GM21360 (cell line): ENCODE data around the gene C3orf18.
"Not testable (repeated sequence)": the region's sequence is repeated elsewhere in the genome, so short reads cannot be mapped to it uniquely, and the experiment has no call there.

Experiments used
- ATAC-seq: cut with Tn5 transposase; IDR thresholded peaks from one replicate; pipeline ENCODE4 v1.9.1; 2021; ENCODE audit warnings: mild to moderate bottlenecking, moderate library complexity; ENCODE audit not compliant: unreplicated experiment

Gene C3orf18

DNA sequence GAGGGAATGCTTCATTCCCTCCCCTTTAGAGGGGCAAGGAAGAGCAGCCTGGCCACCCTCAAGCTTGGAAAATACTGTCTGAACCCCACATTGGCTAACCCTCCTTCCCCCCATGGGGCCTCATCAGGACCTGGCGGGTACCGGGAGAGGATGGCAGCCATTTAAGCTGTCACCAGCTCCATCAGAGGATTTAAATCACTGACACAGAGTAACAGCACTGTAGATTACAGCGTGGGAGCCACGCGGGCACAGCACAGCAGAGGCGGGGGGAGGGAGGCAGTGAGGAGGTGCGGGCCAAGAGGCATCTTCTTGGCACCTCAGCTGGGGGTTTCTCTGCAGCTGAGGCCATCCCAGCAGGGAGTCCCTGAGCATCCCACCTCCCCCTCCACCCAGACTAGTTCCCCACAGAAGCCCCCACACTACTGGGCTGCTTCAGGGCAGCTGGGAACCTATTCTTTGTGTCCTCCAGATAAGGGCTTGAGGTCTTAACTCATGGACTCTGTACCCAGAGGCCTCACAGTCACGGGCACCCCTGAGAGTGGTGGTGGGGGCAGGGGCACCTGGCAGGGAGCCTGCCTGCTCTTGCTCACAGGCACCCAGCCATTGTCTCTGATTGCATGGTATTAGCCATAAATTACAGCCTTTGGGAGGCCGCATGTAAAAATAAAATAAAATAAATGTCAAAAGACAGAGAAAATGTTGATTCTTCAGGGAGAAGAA is 42.2 kb downstream of the C3orf18 start:
- ATAC-seq = no peak

DNA sequence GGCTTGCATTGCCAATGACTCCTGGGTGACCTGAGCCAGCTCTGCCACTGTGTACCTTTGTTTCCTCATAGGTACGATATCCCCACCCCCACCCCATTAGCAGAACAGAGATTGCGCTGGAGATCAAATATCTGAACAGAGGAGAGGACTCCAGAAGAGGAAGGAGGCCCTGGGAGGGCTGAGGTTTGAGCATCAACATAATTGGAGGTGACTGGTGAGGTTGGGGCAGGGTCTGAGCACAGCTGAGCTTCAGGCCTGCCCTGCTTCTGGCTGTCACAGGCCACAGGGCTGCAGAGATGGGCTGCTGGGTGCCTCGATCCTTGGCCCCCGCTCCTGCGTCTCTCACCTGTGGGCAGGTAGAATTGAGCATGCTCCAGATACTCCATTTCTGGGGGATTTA is 42.8 kb downstream of the C3orf18 start:
- ATAC-seq = no peak

DNA sequence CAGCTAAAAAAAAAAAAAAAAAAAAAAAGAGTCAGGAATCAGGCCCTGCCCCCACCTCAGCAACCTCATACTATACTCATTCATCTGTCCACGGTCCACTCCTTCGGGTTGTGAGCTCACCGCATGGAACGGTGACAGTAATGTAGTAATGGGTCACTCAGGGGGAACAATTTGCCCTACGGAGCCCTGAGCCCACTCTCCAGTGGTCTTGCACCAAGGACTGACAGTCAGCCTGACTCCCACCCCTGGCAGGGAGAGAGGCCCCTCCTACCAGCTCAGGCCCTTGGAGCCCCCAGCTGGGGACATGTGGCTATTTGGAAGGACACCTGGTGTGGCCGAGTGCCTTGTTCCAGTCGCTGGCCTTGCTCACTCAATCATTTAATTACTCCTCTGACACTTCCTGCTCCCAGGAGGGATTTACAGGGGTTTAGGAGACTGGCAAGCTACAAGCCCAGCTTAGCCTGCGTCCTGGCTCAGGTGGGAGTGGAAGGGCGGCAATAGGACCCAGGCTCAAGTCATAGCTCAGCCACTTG is 44.2 kb downstream of the C3orf18 start:
- ATAC-seq = no peak

DNA sequence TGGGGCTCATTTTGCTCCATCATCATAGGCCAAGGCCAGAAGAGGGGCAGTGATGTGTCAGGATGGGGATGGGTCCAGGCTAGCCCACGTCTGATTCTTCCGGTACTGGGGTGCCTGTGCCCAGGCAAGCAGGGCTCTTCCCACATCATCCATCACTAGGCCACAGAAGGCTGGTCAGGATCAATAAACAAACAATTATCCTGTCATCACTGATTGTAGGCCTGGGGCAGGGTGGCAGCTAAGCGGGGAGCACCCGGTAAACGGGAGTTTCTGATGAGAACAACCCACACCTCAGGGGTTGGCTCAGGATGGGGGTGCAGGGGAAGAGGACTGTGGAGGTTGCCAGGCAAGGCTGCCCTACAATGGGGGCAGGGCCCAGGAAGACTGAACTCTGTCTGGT is 46.0 kb downstream of the C3orf18 start:
- no peak for ATAC-seq

DNA sequence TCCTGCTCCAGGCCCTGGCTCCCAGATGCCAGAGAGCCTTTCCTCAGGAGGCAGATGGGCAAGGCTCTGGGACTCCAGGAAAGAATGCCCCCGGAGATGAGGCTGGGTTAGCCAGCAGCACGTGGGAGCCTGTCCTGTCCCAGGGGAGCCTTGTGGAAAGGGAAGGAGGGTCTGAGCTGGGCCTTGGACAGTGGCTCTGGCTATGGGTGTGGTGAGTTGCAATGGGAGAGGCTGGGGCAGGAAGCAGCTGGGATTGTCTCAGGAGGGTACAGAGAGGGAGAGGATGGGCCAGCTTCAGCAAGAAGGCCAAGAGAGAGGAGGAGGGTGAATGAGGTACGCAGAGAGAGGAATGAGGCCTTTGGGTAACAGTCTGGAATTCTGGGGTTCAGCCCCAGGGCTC is 46.7 kb downstream of the C3orf18 start:
- ATAC-seq = no peak

DNA sequence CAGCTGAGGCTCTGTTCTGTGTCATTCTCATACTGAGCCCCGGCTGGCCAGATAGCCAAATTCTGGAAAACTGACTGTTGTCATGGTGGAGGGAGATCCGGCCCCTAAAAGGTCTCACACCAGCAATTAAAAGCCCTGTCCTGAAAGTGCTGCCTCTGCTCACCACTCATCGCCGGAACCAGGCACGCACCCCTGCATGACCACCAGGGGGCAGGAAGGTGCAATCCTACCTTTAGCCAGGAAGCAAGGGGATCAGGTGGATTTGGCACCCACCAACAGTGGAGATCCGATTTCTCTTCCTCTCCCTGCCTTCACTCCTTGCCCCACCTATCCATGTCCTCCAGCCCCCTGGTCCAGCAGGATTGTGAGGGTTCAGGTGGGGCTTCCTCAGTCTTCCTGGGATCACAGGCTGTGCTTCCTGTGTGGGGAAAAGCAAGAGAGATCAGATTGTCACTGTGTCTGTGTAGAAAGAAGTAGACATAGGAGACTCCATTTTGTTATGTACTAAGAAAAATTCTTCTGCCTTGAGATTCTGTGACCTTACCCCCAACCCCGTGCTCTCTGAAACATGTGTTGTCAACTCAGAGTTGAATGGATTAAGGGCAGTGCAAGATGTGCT is 48.0 kb downstream of the C3orf18 start:
- ATAC-seq = no peak

DNA sequence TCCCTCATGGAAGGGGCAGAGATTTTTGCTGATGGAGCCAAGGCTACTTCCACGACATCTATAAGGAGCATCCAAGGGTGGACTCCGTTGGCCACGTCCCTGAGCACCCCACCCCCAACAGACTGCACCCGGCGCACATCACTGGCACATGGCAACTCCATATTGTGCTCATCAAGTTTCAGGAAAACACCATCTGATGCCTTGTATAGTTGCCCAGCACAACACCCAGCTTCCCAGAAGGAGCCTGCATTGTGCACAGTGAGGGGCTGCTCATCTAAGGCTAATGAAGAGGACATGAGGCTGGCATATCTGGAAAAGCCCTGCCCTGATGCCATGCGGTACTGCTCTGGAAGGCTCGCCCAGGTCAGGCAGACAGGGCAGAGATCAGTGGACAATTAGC is 49.1 kb downstream of the C3orf18 start:
- ATAC-seq = no peak

DNA sequence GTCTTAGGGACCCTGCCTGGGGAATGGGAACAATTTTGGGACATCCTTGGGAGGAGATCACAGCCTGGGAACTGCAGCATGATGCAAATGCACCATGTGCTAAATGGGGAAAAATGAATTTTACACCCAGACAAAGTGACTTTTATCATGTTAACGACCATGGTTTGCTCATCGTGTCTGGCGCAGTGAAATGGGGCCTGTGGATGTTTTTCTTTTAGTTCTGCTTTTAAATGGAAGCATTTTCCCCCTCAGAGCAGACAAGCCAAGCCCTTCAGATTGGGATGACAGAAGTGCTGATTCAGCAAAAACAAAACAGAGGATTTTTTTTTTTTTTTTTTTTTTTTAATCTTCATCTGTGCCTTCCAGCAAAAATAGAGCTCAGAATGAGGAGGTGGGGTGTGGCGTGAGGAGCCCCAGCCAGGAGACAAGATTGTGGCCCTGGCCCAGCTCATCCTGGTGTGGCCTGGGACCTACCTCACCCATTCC is 49.8 kb downstream of the C3orf18 start:
- no peak for ATAC-seq

DNA sequence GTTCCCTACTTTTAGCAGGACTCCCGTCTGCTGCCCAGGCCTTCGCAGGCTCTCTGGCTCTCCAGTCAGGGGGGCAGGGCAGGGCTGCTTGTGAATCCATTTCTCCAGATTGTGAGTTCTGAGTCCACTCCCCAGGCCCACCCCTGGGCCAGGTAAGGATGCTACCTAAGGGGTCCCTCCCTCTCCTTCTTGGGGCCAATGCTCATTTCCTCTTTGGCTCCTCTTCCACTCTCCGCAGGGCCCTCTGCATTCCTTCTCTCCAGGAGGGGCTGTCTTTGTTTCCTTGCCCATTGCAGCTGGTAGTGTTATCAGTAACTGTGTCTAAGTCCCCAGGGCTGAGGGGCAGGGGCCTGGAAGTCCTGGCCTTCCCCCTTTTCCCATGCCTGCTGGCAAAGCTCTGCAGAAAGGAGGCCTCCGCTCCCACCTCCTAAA is 51.1 kb downstream of the C3orf18 start:
- no peak for ATAC-seq

DNA sequence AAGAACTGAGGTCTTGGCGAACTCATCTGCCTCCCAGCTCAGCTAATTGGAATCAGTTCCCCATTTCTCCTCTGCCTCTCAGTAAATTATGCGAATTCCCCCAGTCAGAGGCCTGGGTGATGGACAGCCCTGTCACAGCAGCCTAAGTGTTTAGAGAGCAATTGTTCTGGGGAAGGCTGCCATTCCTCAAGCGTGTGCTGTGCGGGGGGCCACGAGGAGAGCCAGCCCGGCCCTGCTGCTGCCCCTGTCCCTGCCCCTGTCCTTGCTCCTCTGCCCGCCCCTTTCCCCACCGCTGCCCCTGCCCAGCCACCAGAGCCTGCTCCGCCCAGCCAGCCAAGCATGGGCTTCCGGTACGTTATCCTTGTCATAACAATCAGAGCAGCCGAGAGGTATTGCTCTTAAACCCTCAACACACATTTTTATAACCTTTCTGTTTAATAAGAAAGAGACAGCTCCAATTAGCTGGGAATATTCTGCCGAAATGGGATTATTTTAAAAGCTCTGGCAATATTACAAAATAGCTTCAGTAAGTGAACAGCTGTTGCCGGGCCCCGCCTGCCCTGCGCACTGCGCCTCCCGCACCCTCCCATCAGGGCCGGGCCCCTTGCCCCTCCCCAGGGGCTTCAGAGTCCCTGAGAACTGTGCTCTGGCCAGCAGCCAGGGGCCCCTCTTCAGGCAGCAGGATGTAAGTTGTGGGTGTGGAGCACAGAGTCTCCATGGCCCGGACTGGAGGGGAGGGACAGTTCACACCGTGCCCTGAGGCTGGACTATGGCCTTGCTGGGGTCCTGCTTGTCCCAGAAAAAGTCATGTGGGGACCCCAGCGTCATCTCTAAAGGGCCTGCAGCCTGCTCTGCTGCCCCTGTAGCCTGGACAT is 51.7 kb downstream of the C3orf18 start:
- no peak for ATAC-seq

DNA sequence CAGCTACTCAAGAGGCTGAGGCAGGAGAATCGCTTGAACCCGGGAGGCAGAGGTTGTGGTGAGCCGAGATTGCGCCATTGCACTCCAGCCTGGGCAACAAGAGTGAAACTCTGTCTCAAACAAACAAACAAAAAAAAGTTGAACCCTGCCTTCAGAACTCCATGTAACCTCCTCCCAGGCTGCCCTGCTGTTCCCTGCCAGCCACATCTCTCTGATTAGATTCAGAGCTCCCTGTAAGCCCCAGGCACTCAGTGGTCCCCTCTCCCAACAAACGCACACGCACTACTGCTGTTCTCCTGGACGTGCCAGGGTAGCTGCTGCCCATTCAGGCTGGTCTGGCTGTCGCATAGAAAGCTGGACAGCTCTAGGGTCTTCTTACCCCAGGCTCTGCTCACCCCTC is 54.6 kb downstream of the C3orf18 start:
- not testable (repeated sequence) for ATAC-seq

DNA sequence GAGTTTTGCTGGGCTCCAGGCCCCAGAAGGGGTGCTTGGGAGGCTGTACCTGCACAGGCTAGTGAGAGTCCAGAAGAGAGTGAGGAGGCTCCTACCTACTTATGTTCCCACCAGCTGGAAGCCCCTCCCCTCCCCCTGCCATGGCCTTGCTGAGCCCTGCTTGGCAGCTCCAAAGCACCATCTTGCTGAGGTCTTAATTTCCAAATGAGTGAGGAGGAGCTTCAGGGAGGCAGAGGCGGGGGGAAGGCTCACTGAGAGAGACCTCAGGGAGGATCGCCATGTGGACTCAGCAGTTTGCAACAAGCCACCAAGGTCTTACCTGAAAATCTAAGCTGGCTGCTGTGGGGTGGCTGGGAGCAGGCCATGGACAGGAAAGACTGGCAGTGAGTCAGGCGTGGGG is 55.4 kb downstream of the C3orf18 start:
- no peak for ATAC-seq

DNA sequence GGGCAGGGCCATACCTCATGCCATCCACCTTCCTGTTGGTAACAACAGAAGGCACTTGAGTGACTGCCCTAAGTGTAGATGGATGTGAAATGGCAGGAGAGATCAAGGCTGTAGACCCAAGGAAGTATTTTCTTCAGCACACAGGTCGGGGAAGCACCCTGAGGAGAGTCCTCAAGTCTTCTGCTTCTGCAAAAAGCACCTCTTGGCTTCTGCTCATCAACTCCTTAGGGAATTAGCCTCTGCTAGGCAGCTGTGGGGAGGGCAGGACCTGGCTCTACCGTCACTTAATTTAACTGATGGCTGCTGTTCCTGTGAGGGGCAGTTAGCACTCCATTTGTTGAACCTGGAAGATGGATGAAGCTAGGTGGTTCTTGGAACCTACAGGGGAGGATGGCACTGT is 57.2 kb downstream of the C3orf18 start:
- ATAC-seq = no peak

DNA sequence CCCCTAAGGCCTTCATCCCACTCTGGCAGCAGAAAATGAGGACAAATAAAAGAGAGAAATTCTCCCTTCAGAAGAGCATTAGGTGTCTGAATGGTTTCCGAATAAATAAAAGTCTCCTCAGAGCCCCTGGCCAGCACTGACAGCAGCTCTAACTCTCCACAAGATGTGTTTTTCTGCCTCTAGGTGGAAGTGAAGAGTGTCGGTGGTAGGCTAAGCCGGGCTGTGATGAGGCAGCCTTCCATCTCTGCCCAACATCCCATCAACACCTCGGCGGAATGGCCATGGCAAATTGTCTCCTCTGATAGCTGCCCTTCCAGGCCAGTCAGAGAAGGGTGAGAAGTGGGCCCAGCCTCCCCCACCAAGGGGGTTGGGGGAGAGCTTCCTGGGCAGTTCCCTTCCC is 57.8 kb downstream of the C3orf18 start:
- no peak for ATAC-seq

DNA sequence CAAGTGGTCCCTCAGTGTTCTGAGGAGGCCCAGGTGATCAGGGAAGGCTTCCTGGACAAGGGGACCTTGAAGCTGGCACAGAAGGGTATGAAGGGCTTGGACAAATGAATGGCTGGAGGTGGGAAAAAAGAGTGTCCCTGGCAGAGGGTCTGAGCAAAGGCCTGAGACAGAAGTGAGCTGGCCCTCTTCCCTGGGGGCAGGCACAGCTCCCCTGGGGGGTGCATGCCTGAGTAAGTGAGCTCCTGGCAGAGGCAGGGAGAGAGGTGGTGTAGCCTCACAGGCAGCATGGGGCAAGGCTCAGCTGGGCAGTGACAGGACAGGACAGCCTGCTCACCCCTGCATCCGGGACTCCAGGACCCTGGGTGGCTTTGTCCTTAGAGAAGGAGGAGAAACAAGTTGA is 58.7 kb downstream of the C3orf18 start:
- ATAC-seq = no peak
